Stomach smooth muscle (tissue), 2 donors: Measurements from ENCODE around the gene TNRC6C.
A peak's percentile ranks its signal among the peaks of the same experiment; 100 is the strongest.

ENCODE experiments used
- H3K27ac ChIP-seq: one replicate; pipeline ENCODE4 v1.7.0; 2013; ENCODE audit warnings: mild to moderate bottlenecking, low read length, inconsistent platforms
- H3K27me3 ChIP-seq, 2 donors: one replicate each; pipeline ENCODE4 v1.7.0; 2013; ENCODE audit warnings: low read length in 2 of 2; ENCODE audit not compliant: insufficient read depth in 2 of 2, control insufficient read depth in 1 of 2
- H3K36me3 ChIP-seq, 2 donors: one replicate each; pipeline ENCODE4 v1.7.0; 2013; ENCODE audit warnings: low read length in 2 of 2; ENCODE audit not compliant: control insufficient read depth in 2 of 2, insufficient read depth in 2 of 2
- H3K4me1 ChIP-seq: one replicate; pipeline ENCODE4 v1.7.0; 2013; ENCODE audit warnings: low read length; ENCODE audit not compliant: control insufficient read depth, insufficient read depth
- H3K4me3 ChIP-seq, 2 donors: one replicate each; pipeline ENCODE4 v1.7.0; 2013; ENCODE audit warnings: low read length in 2 of 2
- H3K9ac ChIP-seq, 2 donors: one replicate each; pipeline ENCODE4 v1.7.0; 2013; ENCODE audit warnings: low read length in 2 of 2, mild to moderate bottlenecking in 1 of 2
- H3K9me3 ChIP-seq, 2 donors: one replicate each; pipeline ENCODE4 v1.7.0; 2013; ENCODE audit warnings: low read length in 2 of 2; ENCODE audit not compliant: control insufficient read depth in 2 of 2
- donor health status: healthy.
- donor health status: Pancreatic carcinoma.

The TNRC6C gene

GRCh38 chr17:78141437-78142118 is 183.1 kb downstream of the TNRC6C start:
- H3K27me3 ChIP-seq: peaks cover 0 to 4% of the 10 kb centered on the region in 2 donors
- H3K36me3 ChIP-seq: no peaks in the 10 kb centered on the region
- no peak overlapping the region for H3K9ac ChIP-seq
- H3K4me3 ChIP-seq: no peak overlapping the region
- H3K9me3 ChIP-seq: no peaks in the 10 kb centered on the region
- H3K4me1 ChIP-seq: peaks cover 28% of the 10 kb centered on the region
- no peak overlapping the region for H3K27ac ChIP-seq

- H3K9me3 ChIP-seq: no peaks in the 10 kb centered on the region
- H3K27ac ChIP-seq: no peak overlapping the region
- peaks cover 0 to 4% of the 10 kb centered on the region in 2 donors for H3K27me3 ChIP-seq
- H3K36me3 ChIP-seq: no peaks in the 10 kb centered on the region
- no peak overlapping the region for H3K4me3 ChIP-seq
- H3K9ac ChIP-seq: no peak overlapping the region
- peaks cover 28% of the 10 kb centered on the region for H3K4me1 ChIP-seq
These were observed 183.8 kb downstream of the TNRC6C start for GRCh38 chr17:78142119-78142861.

GRCh38 chr17:78143214-78144146 is 185.0 kb downstream of the TNRC6C start:
- peaks cover 28% of the 10 kb centered on the region for H3K4me1 ChIP-seq
- no peak overlapping the region for H3K9ac ChIP-seq
- no peak overlapping the region for H3K27ac ChIP-seq
- no peak overlapping the region for H3K4me3 ChIP-seq
- H3K36me3 ChIP-seq: no peaks in the 10 kb centered on the region
- H3K9me3 ChIP-seq: no peaks in the 10 kb centered on the region
- peaks cover 0 to 4% of the 10 kb centered on the region in 2 donors for H3K27me3 ChIP-seq

- peaks cover 0 to 4% of the 10 kb centered on the region in 2 donors for H3K27me3 ChIP-seq
- no peaks in the 10 kb centered on the region for H3K36me3 ChIP-seq
- H3K4me3 ChIP-seq: peak overlapping the region in 1 of 2 donors; percentile 44
- peak overlapping the region in 1 of 2 donors; percentile 33 for H3K9ac ChIP-seq
- H3K4me1 ChIP-seq: peaks cover 28% of the 10 kb centered on the region
- H3K27ac ChIP-seq: no peak overlapping the region
- H3K9me3 ChIP-seq: no peaks in the 10 kb centered on the region
These were observed 185.7 kb downstream of the TNRC6C start for GRCh38 chr17:78144147-78144719.

GRCh38 chr17:78144736-78145641 is 186.5 kb downstream of the TNRC6C start:
- no peaks in the 10 kb centered on the region for H3K9me3 ChIP-seq
- no peaks in the 10 kb centered on the region for H3K36me3 ChIP-seq
- H3K4me3 ChIP-seq: peak overlapping the region in 1 of 2 donors; percentile 44
- peaks cover 0 to 4% of the 10 kb centered on the region in 2 donors for H3K27me3 ChIP-seq
- peak overlapping the region in 1 of 2 donors; percentile 33 for H3K9ac ChIP-seq
- no peak overlapping the region for H3K27ac ChIP-seq
- H3K4me1 ChIP-seq: peaks cover 28% of the 10 kb centered on the region

- H3K27ac ChIP-seq: no peak overlapping the region
- peaks cover 26% of the 10 kb centered on the region for H3K4me1 ChIP-seq
These were observed 188.0 kb downstream of the TNRC6C start for GRCh38 chr17:78146471-78146869.

GRCh38 chr17:78146881-78147280 is 188.4 kb downstream of the TNRC6C start:
- H3K9ac ChIP-seq: no peak overlapping the region
- H3K27ac ChIP-seq: no peak overlapping the region
- H3K27me3 ChIP-seq: no peaks in the 10 kb centered on the region
- no peaks in the 10 kb centered on the region for H3K9me3 ChIP-seq
- H3K36me3 ChIP-seq: no peaks in the 10 kb centered on the region
- H3K4me3 ChIP-seq: no peak overlapping the region
- H3K4me1 ChIP-seq: peaks cover 22% of the 10 kb centered on the region

More at GRCh38 chr17:78146471-78146869, 188.0 kb downstream of the TNRC6C start:
- no peak overlapping the region for H3K4me3 ChIP-seq
- no peak overlapping the region for H3K9ac ChIP-seq
- peaks cover 0 to 1% of the 10 kb centered on the region in 2 donors for H3K27me3 ChIP-seq
- no peaks in the 10 kb centered on the region for H3K9me3 ChIP-seq
- no peaks in the 10 kb centered on the region for H3K36me3 ChIP-seq

- Histone ChIP-seq H3K36me3 (no peaks in the 10 kb centered on the region), H3K27me3 (no peaks in the 10 kb centered on the region), H3K27ac (no peak overlapping the region), H3K9me3 (no peaks in the 10 kb centered on the region), H3K4me1 (peaks cover 21% of the 10 kb centered on the region), H3K4me3 (no peak overlapping the region), H3K9ac (no peak overlapping the region)
These were observed 189.0 kb downstream of the TNRC6C start for GRCh38 chr17:78147315-78147998.

- H3K36me3 ChIP-seq: no peaks in the 10 kb centered on the region
- no peak overlapping the region for H3K4me3 ChIP-seq
- H3K4me1 ChIP-seq: peaks cover 21% of the 10 kb centered on the region
- H3K9ac ChIP-seq: no peak overlapping the region
- no peak overlapping the region for H3K27ac ChIP-seq
- no peaks in the 10 kb centered on the region for H3K9me3 ChIP-seq
- no peaks in the 10 kb centered on the region for H3K27me3 ChIP-seq
These were observed 189.9 kb downstream of the TNRC6C start for GRCh38 chr17:78148286-78149016.
